VCaP (cell line): ENCODE results near the gene MICAL3.

ENCODE experiments used
- H3K27ac ChIP-seq: fragments of 450-650 bp; 2 replicates; pipeline ENCODE4 v1.5.1; 2017
- TF ChIP-seq, protein P1 (sequence below): fragments of 450-650 bp; conservative IDR thresholded peaks from 2 replicates; pipeline ENCODE4 v1.5.1; 2017; ENCODE audit warnings: mild to moderate bottlenecking, moderate library complexity

Gene MICAL3

DNA sequence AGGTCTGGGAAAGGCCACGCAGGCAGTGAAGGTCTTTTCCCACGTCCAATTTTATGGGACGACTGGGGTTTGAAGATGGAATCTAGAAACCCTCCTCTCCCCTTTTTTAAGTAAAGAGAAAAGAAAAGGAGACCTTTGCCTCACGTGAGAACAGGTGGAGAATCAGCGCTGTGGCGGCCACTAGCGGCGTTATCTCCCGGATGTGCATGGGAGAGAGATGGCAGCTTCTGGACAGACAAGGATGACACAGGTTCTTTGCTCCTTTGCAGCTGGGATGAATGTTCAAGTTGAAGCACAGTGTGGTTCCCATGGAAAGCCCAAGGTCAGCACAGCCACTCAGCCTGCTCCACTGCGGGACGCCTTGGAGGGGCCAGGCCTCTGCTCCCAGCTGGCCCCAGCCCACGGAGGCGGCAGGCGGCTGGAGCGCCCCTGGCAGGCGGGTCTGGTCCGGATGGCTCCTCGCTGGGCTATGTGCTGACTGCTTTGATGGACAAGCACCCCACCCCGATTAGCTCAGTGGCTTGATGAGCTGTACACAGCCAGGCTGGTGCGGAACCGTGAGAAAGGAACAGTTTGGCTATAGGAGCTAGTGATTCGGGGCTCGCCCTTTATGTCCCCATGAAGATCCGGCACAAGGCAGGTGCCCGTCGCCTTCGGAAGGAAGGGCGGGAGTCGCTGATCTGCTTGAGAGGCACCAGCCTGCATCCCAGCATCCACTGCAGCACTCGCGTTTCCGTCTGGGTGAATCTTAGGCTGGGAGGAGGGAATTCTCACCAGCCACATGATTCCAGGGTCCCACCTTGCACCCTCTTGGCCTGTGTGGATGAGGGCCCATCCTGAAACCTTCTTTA is 235.6 kb downstream of the MICAL3 start:
- TF ChIP-seq, protein P1, sequence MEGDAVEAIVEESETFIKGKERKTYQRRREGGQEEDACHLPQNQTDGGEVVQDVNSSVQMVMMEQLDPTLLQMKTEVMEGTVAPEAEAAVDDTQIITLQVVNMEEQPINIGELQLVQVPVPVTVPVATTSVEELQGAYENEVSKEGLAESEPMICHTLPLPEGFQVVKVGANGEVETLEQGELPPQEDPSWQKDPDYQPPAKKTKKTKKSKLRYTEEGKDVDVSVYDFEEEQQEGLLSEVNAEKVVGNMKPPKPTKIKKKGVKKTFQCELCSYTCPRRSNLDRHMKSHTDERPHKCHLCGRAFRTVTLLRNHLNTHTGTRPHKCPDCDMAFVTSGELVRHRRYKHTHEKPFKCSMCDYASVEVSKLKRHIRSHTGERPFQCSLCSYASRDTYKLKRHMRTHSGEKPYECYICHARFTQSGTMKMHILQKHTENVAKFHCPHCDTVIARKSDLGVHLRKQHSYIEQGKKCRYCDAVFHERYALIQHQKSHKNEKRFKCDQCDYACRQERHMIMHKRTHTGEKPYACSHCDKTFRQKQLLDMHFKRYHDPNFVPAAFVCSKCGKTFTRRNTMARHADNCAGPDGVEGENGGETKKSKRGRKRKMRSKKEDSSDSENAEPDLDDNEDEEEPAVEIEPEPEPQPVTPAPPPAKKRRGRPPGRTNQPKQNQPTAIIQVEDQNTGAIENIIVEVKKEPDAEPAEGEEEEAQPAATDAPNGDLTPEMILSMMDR, result no peak; the same call in 1 of the 2 replicates
- no peak overlapping the region for H3K27ac ChIP-seq

DNA sequence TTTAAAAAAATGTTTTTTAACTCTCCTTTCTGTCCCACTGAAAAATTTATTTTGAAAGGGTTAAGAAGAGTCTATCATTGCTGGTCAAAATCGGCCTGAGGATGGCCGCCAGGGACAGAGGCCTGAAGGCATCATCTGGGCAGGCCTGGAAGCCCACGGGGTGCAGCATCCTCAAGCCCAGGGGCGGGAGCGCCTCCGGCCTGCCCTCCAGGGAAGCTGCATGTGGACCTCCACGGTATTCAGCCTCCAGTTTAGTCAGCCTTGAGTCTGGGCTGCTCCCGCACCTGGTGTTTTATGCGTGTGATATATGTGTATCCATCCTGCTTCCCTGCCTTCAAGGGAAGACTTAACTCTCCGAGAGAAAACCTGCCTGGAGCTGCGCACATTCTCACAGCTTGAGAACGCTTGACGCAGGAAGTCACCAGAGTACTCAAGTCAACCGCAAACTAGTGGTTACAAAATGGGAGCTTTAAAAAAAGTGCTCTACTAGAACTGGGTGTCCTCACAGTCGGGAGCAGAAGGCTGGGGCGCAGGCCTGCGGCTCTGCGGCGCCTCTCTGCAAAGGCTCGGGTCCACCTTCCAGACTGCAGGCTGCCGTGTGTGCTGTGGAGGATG is 236.5 kb downstream of the MICAL3 start:
- no peak overlapping the region for H3K27ac ChIP-seq
- TF ChIP-seq, protein P1, result no peak

DNA sequence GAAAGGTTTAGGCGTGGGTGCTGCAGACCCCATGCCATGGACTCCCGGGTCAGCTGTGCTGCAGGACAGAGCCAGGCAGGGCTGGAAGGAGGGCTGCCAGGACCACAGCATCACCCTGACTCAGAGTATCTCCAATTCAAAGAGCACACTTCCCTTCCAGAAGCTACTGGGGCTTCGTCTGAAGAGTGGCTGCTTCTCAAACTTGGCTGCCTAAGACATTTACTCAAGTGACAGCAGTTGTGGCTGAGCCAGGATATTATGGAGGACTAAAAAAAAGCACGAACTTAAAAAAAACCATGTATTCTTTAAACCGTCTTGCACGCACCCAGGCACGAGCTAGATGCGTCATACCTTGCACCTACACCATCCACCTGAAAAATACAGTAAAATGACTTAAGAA is 237.1 kb downstream of the MICAL3 start:
- H3K27ac ChIP-seq, result no peak overlapping the region
- TF ChIP-seq, protein P1, result no peak

DNA sequence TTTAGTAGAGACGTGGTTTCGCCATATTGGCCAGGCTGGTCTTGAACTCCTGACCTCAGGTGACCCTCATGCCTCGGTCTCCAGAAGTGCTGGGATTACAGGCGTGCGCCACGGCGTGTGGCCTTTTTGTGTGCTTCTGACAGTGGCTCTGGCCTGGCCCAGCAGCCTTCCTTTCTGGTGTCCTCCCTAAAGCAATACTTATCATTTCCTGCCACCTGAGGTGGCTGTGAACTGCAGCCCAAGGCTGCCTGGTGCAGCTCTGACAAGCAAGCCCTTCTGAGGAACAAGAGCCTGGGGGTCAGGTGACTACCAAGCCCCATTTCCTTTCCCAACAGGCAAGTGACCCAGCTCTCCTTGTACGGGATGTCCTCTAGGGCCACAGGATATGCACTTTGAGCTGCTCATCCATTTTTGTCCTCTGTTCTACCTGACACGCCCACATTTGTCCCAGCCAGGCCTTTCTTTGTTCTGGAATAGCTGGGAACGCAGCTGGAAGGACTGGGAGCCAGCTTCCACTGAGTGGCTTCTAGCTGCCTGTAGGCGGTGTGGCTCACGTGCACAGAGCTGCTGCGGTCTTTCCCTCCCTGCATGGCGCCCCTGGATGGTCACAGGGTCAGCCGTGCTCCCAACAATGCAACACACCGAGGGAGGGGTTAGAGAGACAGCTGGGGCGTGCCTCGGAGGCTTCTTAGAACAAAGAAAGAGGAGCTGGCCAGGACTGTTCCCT is 237.8 kb downstream of the MICAL3 start:
- TF ChIP-seq, protein P1, result no peak
- no peak overlapping the region for H3K27ac ChIP-seq

DNA sequence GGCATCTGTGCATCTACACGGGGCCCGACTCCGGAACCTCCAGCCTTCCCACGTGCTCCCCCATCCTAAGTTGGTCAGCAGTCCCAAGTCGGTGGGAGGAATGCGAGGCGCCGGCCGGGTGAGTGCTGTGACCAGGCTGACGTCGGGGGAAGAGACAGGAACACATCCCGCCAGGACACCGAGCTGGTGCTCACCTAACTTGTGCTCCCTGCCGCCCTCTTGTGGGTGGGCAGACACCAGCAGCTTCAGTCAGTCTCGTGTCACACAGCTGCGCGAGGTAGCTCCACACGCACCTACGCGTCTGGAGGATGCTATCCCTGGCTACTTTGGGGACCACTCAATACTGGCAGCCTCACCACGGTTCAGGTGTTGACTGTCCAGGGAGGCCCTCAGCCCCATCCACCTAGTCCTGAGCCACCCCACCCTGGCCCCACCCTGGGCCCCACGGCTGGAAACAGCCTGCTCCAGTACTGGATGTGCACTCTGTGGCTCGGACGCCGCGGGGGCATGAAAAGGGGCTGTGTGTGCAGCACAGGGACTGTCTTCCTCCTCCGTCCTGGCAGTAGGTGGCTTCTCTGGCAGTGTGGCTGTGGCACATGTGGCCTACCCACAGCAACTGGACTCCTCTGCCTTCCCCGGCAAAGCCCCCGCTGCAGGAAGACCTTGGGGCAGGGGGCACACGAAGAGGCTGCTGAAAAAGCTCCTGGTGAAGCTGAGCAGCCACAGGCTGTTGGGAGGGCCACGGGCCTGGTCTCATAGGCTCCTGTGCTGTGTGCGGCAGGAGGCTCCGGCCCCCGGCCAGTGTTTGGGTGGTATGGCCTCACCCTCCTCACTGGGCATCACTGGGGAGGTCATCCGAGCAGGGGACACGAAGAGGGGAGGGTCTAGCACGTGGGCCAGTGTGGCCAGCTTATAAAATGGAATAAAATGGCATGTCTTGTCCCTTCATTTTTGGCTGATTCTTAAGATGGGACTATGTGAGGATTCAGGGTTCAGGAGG is 238.9 kb downstream of the MICAL3 start:
- TF ChIP-seq, protein P1, result peak; percentile 92
- H3K27ac ChIP-seq, result no peak overlapping the region

DNA sequence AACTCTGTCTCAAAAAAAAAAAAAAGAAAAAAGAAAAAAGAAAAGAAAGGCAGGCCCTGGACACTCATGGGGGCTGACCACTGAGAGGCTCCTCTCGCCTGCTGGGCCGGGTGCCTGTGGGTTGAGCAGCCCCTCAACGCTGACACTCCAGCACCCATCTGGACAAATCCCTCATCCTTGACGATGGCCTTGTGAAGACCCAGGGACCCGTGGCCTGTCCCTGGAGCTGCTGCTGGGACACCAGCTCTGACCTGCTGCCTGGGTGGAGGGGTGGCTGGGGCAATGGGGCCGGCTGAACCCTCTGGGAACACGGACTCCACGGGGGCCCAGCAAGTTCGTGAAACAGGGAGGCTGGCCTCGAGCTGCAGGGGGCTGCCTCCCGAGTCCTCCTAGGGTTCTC is 239.6 kb downstream of the MICAL3 start:
- TF ChIP-seq, protein P1, result no peak
- H3K27ac ChIP-seq, result no peak overlapping the region
